Right cardiac atrium (tissue), 5 donors: Measurements from ENCODE around the gene KRTAP10-12. TPM values are rescaled to one million over a fixed set of nuclear protein-coding genes. Genes with fewer than 3 reads are reported as not detected.
A peak's percentile ranks its signal among the peaks of the same experiment; 100 is the strongest.

Experiments used
- ATAC-seq, 2 donors: fragments of 200-7000 bp; cut with Tn5 transposase; one replicate each; pipeline versions ENCODE4 v1.8.0 to v1.9.1; 2020; ENCODE audit warnings: moderate library complexity in 2 of 2, mild to moderate bottlenecking in 1 of 2
- DNase-seq, 3 donors: peaks; one replicate each; pipeline ENCODE4 v3.0.0-alpha.2; 2020
- H3K27ac ChIP-seq: one replicate; pipeline ENCODE4 v1.5.1; 2013; ENCODE audit warnings: mild to moderate bottlenecking, low read length, control low read depth, moderate library complexity
- H3K27me3 ChIP-seq: one replicate; pipeline ENCODE4 v1.6.1; 2013; ENCODE audit not compliant: control insufficient read depth, insufficient read depth
- H3K4me1 ChIP-seq: one replicate; pipeline ENCODE4 v1.6.1; 2013; ENCODE audit warnings: low read length; ENCODE audit not compliant: control insufficient read depth, insufficient read depth
- H3K4me3 ChIP-seq: one replicate; pipeline ENCODE4 v1.5.1; 2013; ENCODE audit warnings: low read length, control low read depth
- H3K9me3 ChIP-seq: one replicate; pipeline ENCODE4 v1.6.1; 2013; ENCODE audit warnings: low read length; ENCODE audit not compliant: control insufficient read depth
- WGBS: extraction: QIAGEN DNeasy Blood & Tissue Kit; methylation state at CpG from one replicate; pipeline ENCODE4 v1.1.7; 2013; 5-methylcytosine and 5-hydroxymethylcytosine counted together
- intact Hi-C, 4 donors: fragments of 100-400 bp; cut with DNase I; formaldehyde crosslinking; loops; one replicate each; pipeline versions ENCODE4 v1.11.0 to v1.14.0; 2022 to 2023
- polyA plus RNA-seq: library from polyadenylated mRNA; stranded (reverse); fragments of 200-250 nt; gene quantifications from one replicate; pipeline ENCODE4 v1.2.3, GENCODE V29; 2013
- total RNA-seq, 4 donors: library from RNA; stranded (reverse); fragmentation: NEBNext Ultra II Directional; extraction: Animal tissue kit (Norgen Biotek cat#: 25700); gene quantifications; one replicate each; pipeline ENCODE4 v1.2.1, GENCODE V29; 2021
- donor health status: healthy with polysubstance abuse.
- donor health status: DM: no; HTN: yes; CAD: no.
- donor health status: DM: no; HTN: no; CAD: no.
- donor health status: DM: no; HTN: yes; CAD: no; lungs with severe emphysema.
- donor health status: DM: yes; HTN: yes; CAD: no.

Gene KRTAP10-12
- total and polyA plus RNA-seq, 5 donors, result not detected

- no peaks in the 10 kb centered on the region for H3K4me1 ChIP-seq
- DNase-seq (no peak), ATAC-seq (no peak)
- H3K27me3 ChIP-seq, result no peaks in the 10 kb centered on the region
- 86% methylated on average over 14 of the region's 14 CpGs for WGBS
- no peak overlapping the region for H3K27ac ChIP-seq
- H3K4me3 ChIP-seq, result no peak overlapping the region
- intact Hi-C loops, result no loop called here
- H3K9me3 ChIP-seq, result no peaks in the 10 kb centered on the region
These were observed 4.0 kb downstream of the KRTAP10-12 start for GRCh38 chr21:44701023-44701400.

GRCh38 chr21:44701541-44701940, 4.6 kb downstream of the KRTAP10-12 start:
- Histone ChIP-seq H3K27me3 (no peaks in the 10 kb centered on the region), H3K4me3 (no peak overlapping the region), H3K27ac (no peak overlapping the region), H3K4me1 (no peaks in the 10 kb centered on the region), H3K9me3 (no peaks in the 10 kb centered on the region)
- no peak for DNase-seq
- 46% methylated on average over 12 of the region's 12 CpGs for WGBS
- no peak for ATAC-seq
- intact Hi-C loops, result no loop called here

- 73% methylated on average over 21 of the region's 22 CpGs for WGBS
- no peaks in the 10 kb centered on the region for H3K27me3 ChIP-seq
These were observed 5.4 kb downstream of the KRTAP10-12 start for GRCh38 chr21:44702111-44702972.

GRCh38 chr21:44702973-44703730, 6.2 kb downstream of the KRTAP10-12 start:
- no peaks in the 10 kb centered on the region for H3K27me3 ChIP-seq
- DNase-seq, result no peak
- H3K4me3 ChIP-seq, result no peak overlapping the region
- H3K27ac ChIP-seq, result no peak overlapping the region
- WGBS, result 45% methylated on average over 16 of the region's 16 CpGs
- no peaks in the 10 kb centered on the region for H3K9me3 ChIP-seq
- H3K4me1 ChIP-seq, result no peaks in the 10 kb centered on the region
- intact Hi-C loops, result no loop called here
- ATAC-seq, result no peak

More at GRCh38 chr21:44702111-44702972, 5.4 kb downstream of the KRTAP10-12 start:
- DNase-seq (no peak), ATAC-seq (no peak)
- Histone ChIP-seq H3K4me1 (no peaks in the 10 kb centered on the region), H3K4me3 (no peak overlapping the region), H3K27ac (no peak overlapping the region), H3K9me3 (no peaks in the 10 kb centered on the region)
- intact Hi-C loops, result no loop called here

- Histone ChIP-seq H3K4me1 (no peaks in the 10 kb centered on the region), H3K27ac (no peak overlapping the region), H3K4me3 (no peak overlapping the region), H3K9me3 (no peaks in the 10 kb centered on the region), H3K27me3 (no peaks in the 10 kb centered on the region)
- WGBS, result 38% methylated on average over 13 of the region's 13 CpGs
- DNase-seq, result no peak
- ATAC-seq, result no peak
- intact Hi-C loops, result no loop called here
These were observed 7.0 kb downstream of the KRTAP10-12 start for GRCh38 chr21:44703731-44704635.

- Histone ChIP-seq H3K4me3 (no peak overlapping the region), H3K27ac (no peak overlapping the region), H3K27me3 (no peaks in the 10 kb centered on the region), H3K9me3 (no peaks in the 10 kb centered on the region), H3K4me1 (no peaks in the 10 kb centered on the region)
- no peak for ATAC-seq
- no peak for DNase-seq
- WGBS, result 14% methylated on average over 13 of the region's 13 CpGs
- intact Hi-C loops, result no loop called here
These were observed 7.6 kb downstream of the KRTAP10-12 start for GRCh38 chr21:44704636-44705001.

- WGBS, result 8% methylated on average over 54 of the region's 54 CpGs
- Histone ChIP-seq H3K4me3 (no peak overlapping the region), H3K27me3 (no peaks in the 10 kb centered on the region), H3K27ac (no peak overlapping the region), H3K9me3 (no peaks in the 10 kb centered on the region), H3K4me1 (no peaks in the 10 kb centered on the region)
- intact Hi-C loops, result no loop called here
- DNase-seq (no peak), ATAC-seq (no peak)
These were observed 9.2 kb downstream of the KRTAP10-12 start for GRCh38 chr21:44706026-44706705.

- Histone ChIP-seq H3K4me3 (no peak overlapping the region), H3K27me3 (no peaks in the 10 kb centered on the region), H3K27ac (no peak overlapping the region), H3K9me3 (no peaks in the 10 kb centered on the region), H3K4me1 (no peaks in the 10 kb centered on the region)
- ATAC-seq (no peak), DNase-seq (no peak)
- 6% methylated on average over 46 of the region's 46 CpGs for WGBS
- intact Hi-C loops, result no loop called here
These were observed 10.0 kb downstream of the KRTAP10-12 start for GRCh38 chr21:44706706-44707581.

GRCh38 chr21:44708213-44708865, 11.4 kb downstream of the KRTAP10-12 start:
- peak in 2 of 3 donors; percentile 50 to 75 for DNase-seq
- no peaks in the 10 kb centered on the region for H3K27me3 ChIP-seq
- H3K4me3 ChIP-seq, result no peak overlapping the region
- no peaks in the 10 kb centered on the region for H3K9me3 ChIP-seq
- 2% methylated on average over 13 of the region's 13 CpGs for WGBS
- no peaks in the 10 kb centered on the region for H3K4me1 ChIP-seq
- ATAC-seq, result peak; percentile 69 to 76
- H3K27ac ChIP-seq, result no peak overlapping the region
- intact Hi-C loops, result no loop called here
